Upper lobe of left lung (tissue), 4 donors: Measurements from ENCODE around the gene EEF1A2.

Experiments used
- EP300 ChIP-seq, 4 donors: sonication (generic); formaldehyde crosslinking; IDR thresholded peaks; one replicate each; pipeline ENCODE4 v1.5.1; 2017; ENCODE audit warnings: antibody characterized with exemption in 4 of 4, control low read depth in 2 of 4
- POLR2A ChIP-seq, 4 donors: fragments of 450-650 bp; IDR thresholded peaks; one replicate each; pipeline ENCODE4 v1.5.1; 2016 to 2017; ENCODE audit warnings: antibody characterized with exemption in 4 of 4, mild to moderate bottlenecking in 2 of 4
- TF ChIP-seq, protein P1 (sequence below), 6 experiments: fragments of 450-650 bp in 4 of 6; fragments of 200-600 bp in 2 of 6; sonication (generic) in 2 of 6; IDR thresholded peaks; one replicate each; pipeline ENCODE4 v1.5.1; 2016 to 2019; ENCODE audit warnings: antibody characterized with exemption in 6 of 6

DNA sequence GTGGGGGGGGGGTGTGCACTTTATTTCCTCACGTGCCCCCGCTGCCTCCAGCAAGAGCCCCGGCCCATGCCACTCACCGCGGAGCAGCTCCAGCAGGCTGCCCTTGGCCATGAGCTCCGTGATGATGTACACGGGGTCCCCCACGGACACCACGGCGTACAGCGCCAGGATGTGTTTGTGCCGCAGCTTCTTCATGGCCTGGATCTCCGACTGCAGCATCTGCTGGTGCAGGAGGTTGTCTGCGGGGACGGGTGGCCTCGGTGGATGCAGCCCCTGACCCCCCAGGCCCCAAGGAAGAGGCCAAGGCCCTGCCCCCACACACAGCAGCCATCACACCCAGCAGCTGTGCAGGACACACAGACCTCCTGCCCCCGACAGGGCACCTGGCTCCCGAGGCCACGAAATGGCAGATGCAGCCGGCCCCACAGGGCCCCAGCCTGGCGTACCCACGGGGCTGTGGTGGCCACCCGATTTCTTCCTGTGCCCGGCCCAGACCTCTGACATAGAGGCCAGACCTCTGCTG is 33.6 kb upstream of the EEF1A2 start:
- TF ChIP-seq, protein P1, sequence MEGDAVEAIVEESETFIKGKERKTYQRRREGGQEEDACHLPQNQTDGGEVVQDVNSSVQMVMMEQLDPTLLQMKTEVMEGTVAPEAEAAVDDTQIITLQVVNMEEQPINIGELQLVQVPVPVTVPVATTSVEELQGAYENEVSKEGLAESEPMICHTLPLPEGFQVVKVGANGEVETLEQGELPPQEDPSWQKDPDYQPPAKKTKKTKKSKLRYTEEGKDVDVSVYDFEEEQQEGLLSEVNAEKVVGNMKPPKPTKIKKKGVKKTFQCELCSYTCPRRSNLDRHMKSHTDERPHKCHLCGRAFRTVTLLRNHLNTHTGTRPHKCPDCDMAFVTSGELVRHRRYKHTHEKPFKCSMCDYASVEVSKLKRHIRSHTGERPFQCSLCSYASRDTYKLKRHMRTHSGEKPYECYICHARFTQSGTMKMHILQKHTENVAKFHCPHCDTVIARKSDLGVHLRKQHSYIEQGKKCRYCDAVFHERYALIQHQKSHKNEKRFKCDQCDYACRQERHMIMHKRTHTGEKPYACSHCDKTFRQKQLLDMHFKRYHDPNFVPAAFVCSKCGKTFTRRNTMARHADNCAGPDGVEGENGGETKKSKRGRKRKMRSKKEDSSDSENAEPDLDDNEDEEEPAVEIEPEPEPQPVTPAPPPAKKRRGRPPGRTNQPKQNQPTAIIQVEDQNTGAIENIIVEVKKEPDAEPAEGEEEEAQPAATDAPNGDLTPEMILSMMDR (IDR thresholded peaks at IDR 0.05): no peak
- TF ChIP-seq POLR2A (IDR thresholded peaks at IDR 0.05) (no peak), EP300 (IDR thresholded peaks at IDR 0.05) (no peak)
